Left ventricle myocardium inferior (tissue), 1 donor: ENCODE data around the gene CLPSL1. TPM values are rescaled to one million over a fixed set of nuclear protein-coding genes. Genes with fewer than 3 reads are reported as not detected.

Experiments used
- DNase-seq: peaks from one replicate; pipeline ENCODE4 v3.0.0-alpha.2; 2020
- H3K27ac ChIP-seq: fragments of 200-600 bp; replicated peaks from 2 replicates; pipeline ENCODE4 v1.8.0; 2021
- H3K27me3 ChIP-seq: fragments of 200-600 bp; 2 replicates; pipeline ENCODE4 v1.8.0; 2021; ENCODE audit warnings: low read depth
- H3K36me3 ChIP-seq: fragments of 200-600 bp; 2 replicates; pipeline ENCODE4 v1.8.0; 2021
- H3K4me1 ChIP-seq: fragments of 200-600 bp; 2 replicates; pipeline ENCODE4 v1.8.0; 2021
- H3K4me3 ChIP-seq: fragments of 200-600 bp; 2 replicates; pipeline ENCODE4 v1.8.0; 2021; ENCODE audit warnings: mild to moderate bottlenecking, moderate library complexity
- H3K9me3 ChIP-seq: fragments of 200-600 bp; replicated peaks from 2 replicates; pipeline ENCODE4 v1.8.0; 2021
- intact Hi-C: fragments of 100-400 bp; cut with micrococcal nuclease; formaldehyde crosslinking; loops from one replicate; pipeline ENCODE4 v1.11.0; 2022
- total RNA-seq: library from RNA; stranded (reverse); fragmentation: NEBNext Ultra II Directional; extraction: Animal tissue kit (Norgen Biotek cat#: 25700); gene quantifications from one replicate; pipeline ENCODE4 v1.2.1, GENCODE V29; 2021
- TF ChIP-seq, protein P1 (sequence below): fragments of 200-600 bp; IDR thresholded peaks from 2 replicates; pipeline ENCODE4 v1.8.0; 2021; ENCODE audit warnings: antibody characterized with exemption, mild to moderate bottlenecking, borderline replicate concordance
- donor health status: DM: no; HTN: yes; CAD: no; lungs with severe emphysema.

The CLPSL1 gene
- total RNA-seq, 1 donor from 2014 or later: not detected

DNA sequence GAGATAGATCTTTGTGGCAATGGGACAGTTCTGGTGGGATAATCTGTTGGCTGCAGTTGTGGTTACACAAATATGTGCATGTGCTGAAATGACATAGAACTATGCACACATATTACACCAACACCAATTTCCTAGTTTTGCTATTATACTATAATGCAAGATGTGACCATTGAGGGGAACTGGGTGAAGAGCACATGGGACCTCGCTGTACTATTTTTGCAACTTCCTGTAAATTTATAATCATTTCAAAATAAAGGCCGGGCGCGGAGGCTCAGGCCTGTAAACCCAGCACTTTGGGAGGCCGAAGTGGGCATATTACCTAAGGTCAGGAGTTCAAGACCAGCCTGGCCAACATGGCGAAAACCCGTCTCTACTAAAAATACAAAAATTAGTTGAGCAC lies 35.3 kb upstream of the CLPSL1 start:
- Histone ChIP-seq H3K9me3 (peaks cover 14% of the 10 kb centered on the region), H3K36me3 (no peaks in the 10 kb centered on the region)
- TF ChIP-seq, protein P1, sequence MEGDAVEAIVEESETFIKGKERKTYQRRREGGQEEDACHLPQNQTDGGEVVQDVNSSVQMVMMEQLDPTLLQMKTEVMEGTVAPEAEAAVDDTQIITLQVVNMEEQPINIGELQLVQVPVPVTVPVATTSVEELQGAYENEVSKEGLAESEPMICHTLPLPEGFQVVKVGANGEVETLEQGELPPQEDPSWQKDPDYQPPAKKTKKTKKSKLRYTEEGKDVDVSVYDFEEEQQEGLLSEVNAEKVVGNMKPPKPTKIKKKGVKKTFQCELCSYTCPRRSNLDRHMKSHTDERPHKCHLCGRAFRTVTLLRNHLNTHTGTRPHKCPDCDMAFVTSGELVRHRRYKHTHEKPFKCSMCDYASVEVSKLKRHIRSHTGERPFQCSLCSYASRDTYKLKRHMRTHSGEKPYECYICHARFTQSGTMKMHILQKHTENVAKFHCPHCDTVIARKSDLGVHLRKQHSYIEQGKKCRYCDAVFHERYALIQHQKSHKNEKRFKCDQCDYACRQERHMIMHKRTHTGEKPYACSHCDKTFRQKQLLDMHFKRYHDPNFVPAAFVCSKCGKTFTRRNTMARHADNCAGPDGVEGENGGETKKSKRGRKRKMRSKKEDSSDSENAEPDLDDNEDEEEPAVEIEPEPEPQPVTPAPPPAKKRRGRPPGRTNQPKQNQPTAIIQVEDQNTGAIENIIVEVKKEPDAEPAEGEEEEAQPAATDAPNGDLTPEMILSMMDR: no peak

DNA sequence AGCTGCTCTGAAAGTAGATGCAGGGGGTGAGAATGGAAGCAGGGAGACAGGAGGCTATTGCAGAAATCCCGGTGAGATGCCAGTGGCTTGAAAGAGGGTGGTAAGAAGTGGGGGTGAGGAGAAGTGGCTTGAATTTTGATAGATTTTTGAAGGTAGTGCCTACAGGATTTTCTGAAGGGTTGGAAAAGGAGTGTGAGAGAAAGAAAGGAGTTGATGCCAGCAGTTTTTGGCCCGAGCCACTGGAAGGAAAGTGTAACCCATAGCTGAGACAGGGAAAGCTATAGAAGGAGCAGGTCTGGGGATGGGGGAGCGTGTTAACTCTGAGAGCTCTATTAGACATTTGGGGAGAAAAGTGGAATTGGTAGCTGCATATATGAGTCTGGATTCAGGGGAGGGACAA lies 34.3 kb upstream of the CLPSL1 start:
- intact Hi-C loops: no loop called here
- Histone ChIP-seq H3K4me3 (no peak overlapping the region), H3K4me1 (no peaks in the 10 kb centered on the region), H3K27ac (no peak overlapping the region), H3K9me3 (peaks cover 14% of the 10 kb centered on the region), H3K36me3 (no peaks in the 10 kb centered on the region), H3K27me3 (peaks cover 9% of the 10 kb centered on the region)
- TF ChIP-seq, protein P1: no peak
- no peak for DNase-seq

More for the DNA sequence above, 35.3 kb upstream of the CLPSL1 start:
- intact Hi-C loops: no loop called here
- H3K4me3 ChIP-seq: no peak overlapping the region
- DNase-seq: no peak
- H3K27me3 ChIP-seq: peaks cover 7% of the 10 kb centered on the region
- no peak overlapping the region for H3K27ac ChIP-seq
- H3K4me1 ChIP-seq: peaks cover 2% of the 10 kb centered on the region

DNA sequence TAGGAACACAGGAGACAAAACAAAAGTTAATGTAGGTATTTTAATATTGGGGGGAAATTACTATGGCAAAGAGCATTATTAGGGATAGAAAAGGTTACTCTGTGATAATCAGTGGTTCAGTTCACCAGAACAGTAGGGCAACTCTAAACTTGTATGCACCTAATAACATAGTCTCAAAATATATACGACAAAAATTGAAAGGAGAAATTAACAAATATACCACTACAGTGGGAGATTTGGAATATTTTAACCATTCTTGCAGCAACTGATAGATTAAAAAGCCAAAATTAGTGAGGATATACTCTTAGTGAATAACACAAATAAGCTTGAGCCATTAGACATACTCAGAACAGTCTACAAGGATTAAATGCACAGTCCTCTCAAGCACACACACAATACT lies 32.9 kb upstream of the CLPSL1 start:
- Histone ChIP-seq H3K36me3 (no peaks in the 10 kb centered on the region), H3K4me3 (no peak overlapping the region), H3K27ac (no peak overlapping the region), H3K27me3 (peaks cover 9% of the 10 kb centered on the region), H3K4me1 (no peaks in the 10 kb centered on the region), H3K9me3 (peaks cover 14% of the 10 kb centered on the region)
- intact Hi-C loops: no loop called here
- TF ChIP-seq, protein P1: no peak
- no peak for DNase-seq

- Histone ChIP-seq H3K27me3 (peaks cover 9% of the 10 kb centered on the region), H3K4me3 (no peak overlapping the region), H3K4me1 (no peaks in the 10 kb centered on the region), H3K36me3 (no peaks in the 10 kb centered on the region), H3K27ac (no peak overlapping the region), H3K9me3 (peaks cover 14% of the 10 kb centered on the region)
- DNase-seq: no peak
- TF ChIP-seq, protein P1: no peak
- intact Hi-C loops: no loop called here
Observed at GRCh38 chr6:35750557-35750956, 30.3 kb upstream of the CLPSL1 start.

DNA sequence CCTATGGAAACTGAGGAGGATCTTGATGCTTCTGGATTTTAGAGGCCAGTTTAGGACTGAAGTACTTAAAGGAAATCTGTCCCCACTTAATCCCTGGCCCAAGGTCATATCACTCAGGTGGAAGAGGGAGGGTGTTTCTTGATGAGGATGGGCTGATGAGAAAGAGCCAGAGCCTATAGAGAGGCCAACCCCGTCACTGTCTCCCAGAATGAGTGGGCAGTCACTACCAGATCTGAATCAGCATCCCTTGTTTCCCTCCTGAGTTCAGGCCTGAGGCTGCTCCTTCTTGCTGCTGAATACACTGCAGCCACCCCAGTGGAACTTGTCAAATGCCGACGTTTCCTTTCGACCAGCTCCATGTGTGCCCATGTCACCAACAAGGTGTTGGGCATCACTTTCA lies 29.2 kb upstream of the CLPSL1 start:
- Histone ChIP-seq H3K27ac (no peak overlapping the region), H3K4me1 (no peaks in the 10 kb centered on the region), H3K36me3 (no peaks in the 10 kb centered on the region), H3K27me3 (peaks cover 9% of the 10 kb centered on the region), H3K9me3 (peaks cover 14% of the 10 kb centered on the region), H3K4me3 (no peak overlapping the region)
- intact Hi-C loops: no loop called here
- no peak for DNase-seq
- TF ChIP-seq, protein P1: no peak

DNA sequence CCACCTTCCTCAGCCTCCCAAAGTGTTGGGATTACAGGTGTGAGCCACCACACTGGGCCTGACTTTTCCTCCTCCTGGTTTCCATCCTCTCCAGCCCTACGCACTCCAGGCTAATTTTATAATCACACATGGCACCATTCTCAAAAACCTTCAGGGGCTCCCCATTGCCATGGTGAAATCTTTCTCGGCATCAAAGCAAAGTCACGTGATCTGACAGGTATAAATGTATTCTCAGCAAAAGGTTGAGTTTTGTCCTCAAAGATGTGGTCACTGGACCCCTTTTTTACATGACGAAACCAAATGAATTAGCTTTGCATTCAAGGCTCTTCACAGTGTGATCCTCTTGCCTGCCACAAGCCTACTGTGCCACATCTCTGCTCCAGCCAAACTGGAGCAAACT lies 28.5 kb upstream of the CLPSL1 start:
- peaks cover 12% of the 10 kb centered on the region for H3K27me3 ChIP-seq
- DNase-seq: no peak
- intact Hi-C loops: no loop called here
- H3K4me1 ChIP-seq: no peaks in the 10 kb centered on the region
- H3K4me3 ChIP-seq: no peak overlapping the region
- H3K36me3 ChIP-seq: no peaks in the 10 kb centered on the region
- no peak overlapping the region for H3K27ac ChIP-seq
- TF ChIP-seq, protein P1: no peak
- H3K9me3 ChIP-seq: peaks cover 14% of the 10 kb centered on the region
